Fibroblast of skin of right biceps (primary cell): Measurements from ENCODE around the gene COL4A5.
"Not testable (repeated sequence)": the region's sequence is repeated elsewhere in the genome, so short reads cannot be mapped to it uniquely, and the experiment has no call there.

Experiments
- DNase-seq: peaks from one replicate; pipeline ENCODE4 v3.0.0-alpha.2; 2013

The COL4A5 gene

DNA sequence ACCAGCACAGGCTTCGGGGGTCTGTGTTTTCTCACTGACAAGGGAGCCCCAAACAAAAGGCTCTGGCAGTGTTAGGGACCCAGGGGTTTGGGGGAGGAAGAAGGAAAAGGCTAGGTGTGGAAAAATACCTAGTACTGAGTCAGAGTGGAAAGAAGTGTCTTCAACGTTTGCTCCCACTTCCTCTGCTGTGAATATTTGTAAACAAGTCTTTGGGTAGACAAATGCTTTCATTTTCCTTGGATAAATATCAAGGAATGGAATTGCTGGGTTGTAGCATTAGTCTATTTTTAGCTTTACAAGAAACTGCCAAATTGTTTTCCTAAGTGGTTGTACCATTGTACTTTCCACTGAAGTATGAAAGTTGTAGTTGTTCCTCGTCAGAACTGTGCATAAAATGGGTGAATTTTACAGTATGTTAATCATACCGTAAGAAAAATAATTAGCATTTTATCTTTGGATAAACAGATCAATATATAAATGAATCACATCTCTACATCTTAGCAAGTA, 17.4 kb downstream of the COL4A5 start:
- no peak for DNase-seq

DNA sequence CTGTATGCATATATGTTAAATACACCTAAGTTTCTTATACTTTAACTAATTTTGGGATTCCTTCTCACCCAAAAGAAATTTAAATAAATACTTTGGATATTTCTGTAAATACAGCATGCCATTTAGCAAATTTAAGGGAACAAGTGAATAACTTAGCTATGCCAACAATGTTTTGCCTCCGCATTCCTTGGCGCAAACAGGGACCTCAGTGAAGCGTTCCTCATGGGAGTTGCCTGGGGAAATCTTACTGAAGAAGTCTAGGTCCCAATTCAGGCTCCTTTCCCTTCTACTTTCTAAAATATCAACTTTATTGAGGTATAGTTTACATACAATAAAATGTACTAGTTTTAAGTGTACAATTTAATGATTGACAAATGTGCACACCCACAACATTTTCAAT, 25.0 kb downstream of the COL4A5 start:
- peak; percentile 44 for DNase-seq

DNA sequence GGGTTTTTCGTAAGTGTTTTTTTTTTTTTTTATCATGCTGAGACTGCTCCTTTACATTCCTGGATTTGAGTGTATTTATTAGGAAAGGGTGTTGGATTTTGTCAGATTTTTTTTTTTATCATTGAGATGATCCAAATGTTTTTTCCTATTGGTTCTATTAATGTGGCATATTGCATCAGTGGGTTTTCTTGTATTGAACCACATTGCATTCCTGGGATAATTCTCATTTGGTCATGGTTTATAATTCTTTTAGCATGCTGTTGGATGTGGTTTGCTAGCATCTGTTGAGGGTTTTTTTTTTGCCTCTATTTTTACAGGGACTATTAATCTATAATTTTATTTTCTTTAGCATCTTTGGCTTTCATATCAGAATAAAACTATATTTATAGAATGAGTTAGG, 28.8 kb downstream of the COL4A5 start:
- peak; percentile 63 for DNase-seq

DNA sequence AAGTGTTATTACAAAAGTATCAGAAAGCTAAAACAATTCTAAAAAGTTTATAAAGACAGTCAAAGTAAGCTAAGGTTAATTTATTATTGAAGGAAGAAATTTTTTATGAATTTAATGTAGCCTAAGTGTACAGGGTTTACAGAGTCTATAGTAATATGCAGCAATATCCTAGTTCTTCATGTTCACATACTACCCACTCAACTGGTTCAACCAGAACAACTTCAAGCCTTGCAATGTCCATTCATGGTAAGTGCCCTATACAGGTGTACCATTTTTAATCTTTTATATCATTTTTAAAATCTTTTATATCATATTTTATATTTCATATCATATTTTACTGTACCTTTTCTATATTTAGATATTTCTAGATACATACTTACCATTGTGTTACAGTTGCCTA, 34.3 kb downstream of the COL4A5 start:
- DNase-seq, result no peak

DNA sequence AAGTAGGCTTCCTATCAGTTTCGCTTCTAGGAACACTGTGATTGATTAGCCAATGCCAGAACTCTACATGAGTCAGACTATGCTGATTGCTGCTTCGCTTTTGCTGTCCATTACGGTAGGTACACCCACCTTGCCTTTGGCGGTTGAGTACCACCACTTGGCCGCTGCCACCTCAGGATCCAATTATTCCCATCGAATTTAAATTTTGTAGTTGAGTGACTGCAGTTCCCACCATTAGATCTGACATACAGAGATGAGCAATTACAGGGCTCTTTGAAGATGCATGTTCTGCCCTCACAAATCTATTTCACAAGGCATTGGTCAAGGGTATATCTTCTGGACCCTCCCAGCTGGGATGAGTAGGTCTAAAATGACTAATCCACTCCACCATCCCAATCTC, 41.9 kb downstream of the COL4A5 start:
- DNase-seq, result not testable (repeated sequence)

DNA sequence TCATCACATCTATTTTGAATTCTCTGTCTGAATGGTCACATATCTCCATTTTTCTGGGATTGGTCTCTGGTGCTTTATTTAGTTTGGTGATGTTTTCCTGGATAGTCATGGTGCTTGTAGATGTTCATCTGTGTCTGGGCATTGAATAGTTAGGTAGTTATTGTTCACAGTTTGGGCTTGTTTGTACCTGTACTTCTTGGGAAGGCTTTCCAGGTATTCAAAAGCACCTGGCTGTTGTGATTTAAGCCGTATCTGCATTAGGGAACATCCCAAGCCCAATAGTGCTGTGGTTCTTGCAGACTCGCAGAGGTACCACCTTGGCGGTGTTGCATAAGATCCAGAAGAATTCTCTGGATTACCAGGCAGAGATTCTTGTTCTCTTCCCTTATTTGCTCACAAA, 44.6 kb downstream of the COL4A5 start:
- DNase-seq, result no peak

DNA sequence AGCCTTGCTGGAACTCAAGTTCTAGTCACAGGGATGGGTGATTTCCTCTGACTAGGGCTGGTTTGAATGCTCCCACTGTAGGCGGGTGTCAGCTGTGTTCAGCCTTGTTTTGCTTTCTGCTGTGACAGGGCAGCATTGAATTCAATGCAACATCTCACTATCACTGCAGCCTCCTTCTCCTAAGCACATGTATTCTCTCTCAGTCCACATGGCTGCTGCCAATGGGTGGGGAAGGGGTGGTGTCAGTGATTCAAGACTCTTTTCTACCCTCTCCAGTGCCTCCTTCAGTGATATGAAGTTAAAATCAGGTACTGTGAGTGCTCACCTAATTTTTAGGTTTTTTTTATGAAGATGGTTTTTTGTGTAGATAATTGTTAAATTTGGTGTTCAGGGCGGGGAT, 46.3 kb downstream of the COL4A5 start:
- DNase-seq, result no peak

DNA sequence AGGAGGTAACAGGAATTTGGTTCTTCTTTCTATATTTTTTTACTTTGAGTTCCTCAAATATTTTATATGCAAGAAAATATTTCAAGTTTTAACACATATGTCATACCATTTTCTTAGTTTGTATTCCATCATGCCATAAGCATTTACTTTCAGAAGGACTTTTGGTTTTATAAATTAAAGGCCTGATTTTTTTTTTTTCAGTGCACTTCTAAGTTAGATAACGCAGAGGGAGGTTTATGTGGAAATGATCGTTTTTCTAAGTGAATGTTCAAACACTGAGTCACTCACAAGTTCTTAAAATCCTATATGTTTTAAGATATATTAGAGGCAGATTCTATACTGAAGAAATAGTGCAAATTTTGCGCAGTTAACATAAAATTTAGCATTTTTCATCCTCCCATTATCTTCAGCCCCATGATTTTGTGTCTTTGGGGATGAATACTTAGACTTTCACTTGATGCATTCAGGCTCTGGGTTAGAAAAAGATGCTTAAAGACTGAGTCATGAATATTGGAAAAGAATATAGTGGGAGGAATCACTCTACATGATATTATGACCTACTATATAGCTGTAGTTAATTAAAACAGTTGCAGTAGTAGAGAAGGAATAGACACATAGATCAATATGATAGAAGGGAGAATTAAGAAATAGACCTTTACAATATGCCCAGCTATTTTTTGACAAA, 54.9 kb downstream of the COL4A5 start:
- DNase-seq, result peak; percentile 21

DNA sequence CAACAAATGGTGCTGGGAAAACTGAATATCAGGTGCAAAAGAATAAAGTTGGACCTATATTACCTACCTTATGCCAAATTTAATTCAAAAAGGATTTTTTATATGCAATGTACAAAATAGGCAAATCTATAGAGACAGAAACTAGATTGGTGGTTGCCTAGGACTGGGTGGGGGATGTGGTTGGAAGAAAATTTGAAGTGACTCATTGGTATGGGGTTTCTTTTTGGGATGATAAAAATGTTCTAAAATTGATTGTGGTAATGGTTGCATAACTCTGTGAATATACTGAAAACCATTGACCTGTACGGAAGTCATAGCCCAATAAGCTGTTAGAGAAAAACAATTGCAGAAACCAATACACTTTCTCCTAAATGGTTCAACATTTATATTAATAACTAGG, 72.1 kb downstream of the COL4A5 start:
- DNase-seq, result peak; percentile 22

DNA sequence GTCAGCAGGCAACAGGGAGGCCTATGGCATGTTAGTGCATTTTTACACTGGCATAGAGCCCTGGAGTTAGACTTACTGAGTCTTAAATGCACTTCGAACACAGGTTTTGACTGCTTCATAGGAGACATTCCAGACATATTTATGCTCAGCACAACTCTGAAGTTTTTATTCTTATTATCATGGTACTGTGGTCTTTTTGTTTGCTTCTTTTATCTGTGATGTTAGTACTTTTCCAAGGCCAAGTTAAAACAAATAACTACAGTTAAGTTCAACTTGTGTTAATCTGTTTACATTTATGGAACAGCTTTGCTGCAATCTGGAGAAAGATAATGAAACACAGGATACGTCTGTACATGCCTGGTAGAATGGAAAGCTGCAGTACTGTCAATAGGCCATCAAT, 76.5 kb downstream of the COL4A5 start:
- DNase-seq, result no peak

DNA sequence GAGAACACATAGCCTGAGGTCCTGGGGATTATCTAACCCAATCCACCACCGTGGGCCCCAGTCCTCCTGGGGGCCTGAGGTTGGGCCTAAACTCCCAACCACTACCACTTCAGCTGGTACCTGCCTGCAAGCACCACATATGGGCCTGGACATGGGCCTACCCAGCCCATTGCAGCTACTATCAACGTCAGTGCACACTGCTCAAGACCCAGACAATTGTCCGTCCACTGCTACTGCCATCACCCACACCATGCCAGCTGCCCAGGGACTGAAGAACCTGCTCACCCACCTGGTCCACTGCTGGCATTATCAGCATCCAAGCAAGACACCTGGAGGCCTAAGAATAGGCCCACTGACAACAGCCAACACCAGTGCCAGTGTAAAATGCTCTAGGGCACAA, 88.1 kb downstream of the COL4A5 start:
- no peak for DNase-seq

DNA sequence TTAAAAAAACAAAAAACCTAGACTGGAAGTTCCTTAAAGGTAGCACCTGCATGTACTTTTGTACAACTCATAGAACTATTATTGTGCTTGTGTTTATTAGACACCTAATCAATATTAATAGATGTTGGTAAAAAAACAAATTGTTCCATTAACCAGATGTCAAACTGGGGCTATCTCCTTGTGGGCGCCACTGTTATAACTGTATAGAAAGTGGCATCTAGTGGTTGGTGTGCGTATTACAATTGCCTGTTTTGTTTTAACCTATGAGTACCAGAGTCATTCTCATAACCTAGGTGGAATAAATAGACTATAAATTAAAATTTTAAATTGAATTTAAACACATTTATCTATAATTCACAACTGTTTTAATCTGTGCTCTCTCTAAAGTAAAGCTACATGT, 97.4 kb downstream of the COL4A5 start:
- DNase-seq, result peak; percentile 20

DNA sequence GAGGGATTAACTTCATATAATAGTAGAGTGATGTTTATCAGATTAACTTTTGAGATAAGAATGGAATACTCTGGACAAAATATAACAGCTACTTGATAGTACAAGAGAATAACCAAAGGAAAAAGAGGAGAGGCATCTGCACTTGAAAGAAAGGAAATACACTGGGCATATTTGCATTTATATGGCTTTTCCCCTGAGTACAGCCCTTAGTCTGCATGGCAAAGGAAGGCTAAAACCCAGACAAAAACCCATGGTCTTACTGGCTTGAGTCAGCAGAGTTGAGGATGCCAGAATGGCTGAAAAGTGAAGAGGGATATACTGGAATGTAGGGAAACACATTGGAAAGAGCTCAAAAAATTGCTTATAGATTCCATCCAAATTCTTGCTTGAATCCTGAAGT, 101.6 kb downstream of the COL4A5 start:
- DNase-seq, result no peak

DNA sequence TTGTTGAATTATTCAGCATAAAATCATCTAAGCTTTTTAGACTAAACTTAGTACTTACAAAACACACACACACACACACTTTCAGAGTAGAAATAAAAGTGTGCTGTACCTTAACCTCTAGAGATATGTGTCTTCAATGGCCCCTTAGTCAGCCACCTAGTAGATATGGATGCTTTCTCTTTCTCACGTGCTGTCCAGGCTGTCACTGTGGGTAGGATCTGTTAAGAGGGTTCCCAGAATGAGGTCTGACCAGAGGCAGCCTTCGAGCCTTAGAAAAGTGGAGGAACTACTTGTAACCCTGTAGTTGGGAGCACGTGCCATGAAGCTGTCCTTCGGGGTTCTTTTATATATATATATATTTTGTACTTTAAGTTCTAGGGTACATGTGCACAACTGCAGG, 117.9 kb downstream of the COL4A5 start:
- no peak for DNase-seq

DNA sequence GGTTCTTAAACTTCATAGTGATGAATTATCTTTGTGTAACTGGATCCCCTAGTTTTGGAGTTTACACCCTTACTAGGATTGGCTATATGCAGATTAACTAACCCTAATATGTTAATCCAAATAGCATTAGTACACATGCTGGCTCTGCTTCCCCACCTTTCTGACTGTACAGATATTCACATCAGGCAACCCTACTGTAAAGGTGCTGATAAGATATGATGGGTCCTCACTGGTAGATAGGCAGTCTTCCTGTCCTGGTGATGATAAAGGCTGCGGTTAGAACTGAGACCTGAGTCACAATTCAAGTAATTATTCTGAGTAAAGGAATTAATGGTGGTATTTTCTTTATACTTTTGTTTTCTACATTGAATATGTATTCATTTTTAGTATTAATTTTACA, 118.6 kb downstream of the COL4A5 start:
- no peak for DNase-seq

DNA sequence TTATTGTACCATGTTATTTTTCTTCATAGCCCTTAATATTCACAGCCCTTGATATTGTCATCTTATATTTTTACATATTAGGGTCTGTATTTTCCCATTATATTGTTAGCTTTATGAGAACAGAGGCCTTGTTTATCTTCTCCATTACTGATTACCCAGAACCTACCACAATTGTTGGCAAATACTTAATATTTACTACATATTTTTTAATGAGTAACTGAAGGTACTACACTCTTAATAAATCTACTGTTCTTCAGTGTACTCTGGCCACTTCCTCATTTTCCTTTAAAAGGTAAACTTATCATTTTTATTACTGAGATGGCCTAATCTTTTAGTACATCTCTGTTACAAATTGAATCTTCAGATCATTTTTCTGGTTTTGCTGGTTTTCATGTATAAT, 133.5 kb downstream of the COL4A5 start:
- no peak for DNase-seq

DNA sequence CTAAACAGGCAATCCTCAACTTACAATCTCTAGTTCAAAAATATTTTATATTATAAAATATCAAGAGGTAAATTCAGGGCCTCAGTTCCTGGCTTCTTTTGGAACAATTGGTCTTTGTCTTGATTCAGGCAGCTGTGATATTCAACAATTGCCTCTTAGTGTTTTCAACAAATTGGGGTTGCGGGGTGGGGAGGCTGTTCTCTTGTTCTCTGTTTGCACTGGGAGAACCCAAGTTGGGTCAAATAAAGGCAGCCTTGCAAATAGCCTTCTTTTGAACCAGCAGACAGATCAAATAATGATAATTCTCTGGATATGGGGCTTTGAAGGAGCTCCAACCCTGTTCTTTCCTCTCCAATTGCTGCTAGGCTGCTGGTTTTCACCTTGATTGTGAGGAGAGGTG, 142.5 kb downstream of the COL4A5 start:
- DNase-seq, result no peak

DNA sequence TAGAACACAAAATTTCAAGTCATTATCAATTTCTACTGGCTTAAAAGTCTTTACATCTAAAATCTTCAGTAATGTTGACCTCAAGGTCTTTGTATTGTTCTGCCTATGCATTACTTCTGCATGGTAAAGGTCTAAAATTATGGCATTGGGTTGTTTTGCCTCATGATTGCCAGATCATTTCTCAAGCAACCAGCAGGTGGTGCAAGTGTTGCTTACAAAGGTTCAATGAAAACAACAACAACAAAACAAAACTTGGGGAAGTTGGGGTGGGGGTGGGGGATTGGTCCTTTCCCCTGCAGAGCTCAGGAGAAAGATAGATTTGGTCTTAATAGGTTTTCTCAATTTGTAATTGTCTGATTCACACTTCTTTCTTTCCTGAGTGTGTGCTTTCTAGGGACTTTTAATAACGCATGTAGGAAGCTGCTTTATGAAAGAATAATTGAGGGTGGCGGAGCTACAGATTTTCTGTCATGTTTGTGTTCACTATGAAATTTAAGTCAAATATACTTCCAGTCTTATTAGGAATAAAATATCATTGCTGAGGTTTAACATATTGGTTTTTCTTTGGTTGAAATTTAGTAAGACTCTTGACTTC, 145.1 kb downstream of the COL4A5 start:
- DNase-seq, result peak; percentile 2

DNA sequence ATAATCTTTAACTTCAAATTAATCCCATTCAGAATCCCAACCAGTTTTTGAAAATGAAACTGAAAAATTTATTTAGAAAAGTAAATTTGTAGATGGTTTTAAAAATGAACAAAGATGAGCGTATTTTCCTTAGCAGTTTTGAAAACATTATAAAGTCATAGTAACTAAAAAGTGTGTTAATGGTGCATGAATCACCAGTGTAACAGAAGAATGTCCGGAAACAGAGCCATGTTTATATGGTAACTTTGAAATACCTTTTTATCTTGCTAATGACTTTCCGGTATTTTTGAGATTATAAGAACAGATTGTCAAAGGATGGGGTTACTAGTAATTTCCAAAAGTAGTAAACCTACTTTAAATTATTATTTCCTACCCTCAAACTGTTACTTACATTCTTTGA, 150.9 kb downstream of the COL4A5 start:
- DNase-seq, result no peak

DNA sequence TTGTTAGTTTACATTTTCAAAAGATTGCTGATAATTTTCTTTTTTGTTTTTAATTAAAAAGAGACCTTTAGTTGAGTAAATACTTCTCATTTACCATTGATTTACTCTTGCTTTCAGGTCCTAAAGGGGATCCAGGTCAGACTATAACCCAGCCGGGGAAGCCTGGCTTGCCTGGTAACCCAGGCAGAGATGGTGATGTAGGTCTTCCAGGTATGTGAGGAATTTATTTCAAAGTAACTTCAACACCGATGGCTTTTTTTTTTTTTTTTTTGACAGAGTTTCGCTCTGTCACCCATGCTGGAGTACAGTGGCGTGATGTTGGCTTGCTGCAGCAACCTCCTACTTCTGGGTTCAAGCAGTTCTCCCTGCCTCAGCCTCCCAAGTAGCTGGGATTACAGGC, 161.6 kb downstream of the COL4A5 start:
- no peak for DNase-seq

DNA sequence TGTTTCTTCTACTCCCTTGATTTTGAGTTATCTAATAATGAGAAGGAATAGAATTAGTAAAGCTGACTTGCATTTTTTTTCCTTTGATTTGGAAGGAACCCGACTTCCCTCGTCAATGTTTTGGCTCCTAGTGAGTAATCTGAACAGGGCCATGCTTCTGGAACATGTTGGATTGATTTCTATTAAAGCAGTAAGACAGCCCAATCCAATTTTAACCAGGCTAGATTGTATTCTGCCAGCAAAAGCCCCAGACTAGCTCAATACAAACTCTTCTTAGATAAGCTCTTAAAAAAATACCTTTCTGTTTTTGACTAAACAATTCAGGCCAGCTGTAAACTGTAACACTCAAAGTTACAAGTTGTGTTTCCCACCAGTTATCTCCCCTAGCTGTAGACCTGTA, 170.5 kb downstream of the COL4A5 start:
- no peak for DNase-seq

DNA sequence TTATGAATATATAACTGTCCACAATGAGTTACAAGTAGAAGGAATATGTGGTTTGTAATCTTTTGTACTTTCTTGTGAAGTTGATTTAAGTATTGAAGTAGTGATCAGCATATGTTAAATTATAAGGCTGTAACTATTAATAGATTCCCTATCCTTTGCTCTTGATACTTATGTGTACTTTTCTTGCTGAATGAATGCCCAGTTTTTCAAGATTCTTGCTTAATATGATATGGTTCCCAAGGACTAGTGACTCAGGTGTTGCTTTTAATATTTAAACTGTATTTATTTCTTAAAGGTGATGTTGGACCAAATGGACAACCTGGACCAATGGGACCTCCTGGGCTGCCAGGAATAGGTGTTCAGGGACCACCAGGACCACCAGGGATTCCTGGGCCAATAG, 175.0 kb downstream of the COL4A5 start:
- no peak for DNase-seq

DNA sequence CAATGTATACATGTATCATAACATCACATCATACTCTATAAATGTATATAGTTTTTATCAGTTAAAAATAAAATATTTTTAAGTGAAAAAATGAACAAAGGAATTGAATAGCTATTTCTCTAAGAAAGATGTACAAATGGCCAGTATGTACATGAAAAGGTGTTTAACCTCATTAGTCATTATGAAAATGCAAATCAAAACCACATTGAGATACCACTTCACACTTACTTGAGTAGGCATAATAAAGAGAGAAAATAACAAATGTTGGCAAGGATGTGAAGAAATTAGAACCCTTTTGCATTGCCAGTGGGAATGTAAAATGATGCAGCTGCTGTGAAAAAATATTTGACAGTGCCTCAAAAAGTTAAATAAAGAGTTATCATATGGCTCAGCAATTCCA, 201.2 kb downstream of the COL4A5 start:
- DNase-seq, result no peak

DNA sequence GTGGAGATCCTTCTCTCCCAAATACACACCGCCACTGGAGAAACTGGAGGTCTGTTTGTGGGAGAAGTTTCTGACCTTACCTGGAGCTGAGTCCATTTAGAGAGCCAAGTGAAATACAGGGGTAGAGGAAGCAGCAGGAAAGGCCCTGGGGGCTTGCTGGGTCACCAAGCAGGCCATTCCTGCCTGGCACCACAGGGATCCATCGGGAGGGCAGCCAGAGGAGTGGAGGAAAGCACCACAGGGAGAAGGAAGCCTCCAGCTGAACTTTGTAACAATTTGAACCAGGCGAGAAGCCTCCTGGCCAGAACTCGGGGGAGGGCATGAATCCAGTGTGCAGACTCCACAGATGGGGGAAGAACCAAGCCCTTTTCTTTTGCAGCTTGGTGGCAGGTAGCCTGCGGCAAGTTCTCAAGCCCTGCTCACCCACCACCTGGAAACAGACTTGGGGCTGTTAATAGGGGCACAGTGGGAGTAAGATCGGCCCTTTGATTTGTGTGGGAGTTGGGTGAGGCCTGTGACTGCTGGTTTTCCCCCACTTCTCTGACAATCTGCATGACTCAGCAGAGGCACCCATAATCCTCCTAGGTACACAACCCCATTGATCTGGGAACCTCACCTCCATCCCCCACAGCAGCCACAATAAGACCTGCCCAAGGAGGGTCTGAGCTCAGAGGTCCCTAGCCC, 202.1 kb downstream of the COL4A5 start:
- DNase-seq, result no peak

DNA sequence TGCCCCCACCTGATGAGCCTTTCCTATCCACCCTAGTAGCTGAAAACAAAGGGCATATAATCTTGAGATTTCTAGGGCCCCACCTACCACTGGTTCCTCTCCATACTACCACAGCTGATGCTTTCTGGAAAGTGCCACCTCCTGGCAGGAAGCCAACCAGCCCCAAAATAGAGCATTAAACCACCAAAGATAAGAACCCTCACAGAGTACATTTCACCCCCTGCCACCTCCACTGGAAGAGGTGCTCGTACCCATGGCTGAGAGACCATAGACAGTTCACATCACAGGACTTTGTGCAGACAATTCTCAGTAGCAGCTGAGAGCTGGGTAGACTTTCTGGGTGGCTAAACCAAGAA, 202.6 kb downstream of the COL4A5 start:
- DNase-seq, result no peak
